NCI-H2171 (cell line): ENCODE data around the gene IFRD2.
"Not testable (repeated sequence)": the region's sequence is repeated elsewhere in the genome, so short reads cannot be mapped to it uniquely, and the experiment has no call there.

Experiments
- DNase-seq: peaks from one replicate; lab custom pipeline; 2025; lab: John Stamatoyannopoulos, UW

The IFRD2 gene

GRCh38 chr3:50286322-50287227, 5.7 kb downstream of the IFRD2 start:
- no peak for DNase-seq

- DNase-seq = not testable (repeated sequence)
Observed at GRCh38 chr3:50284121-50284520, 8.1 kb downstream of the IFRD2 start.

- no peak for DNase-seq
Observed at GRCh38 chr3:50279255-50280016, 12.8 kb downstream of the IFRD2 start.

GRCh38 chr3:50278880-50279224, 13.4 kb downstream of the IFRD2 start, which contains the start of gene LSMEM2:
Gene LSMEM2, plus strand, starts transcription at chr3:50279087. Its CDS starts 27 bp downstream, at chr3:50279114.
- DNase-seq = no peak

- DNase-seq = no peak
Observed at GRCh38 chr3:50278123-50278879, 13.9 kb downstream of the IFRD2 start.

GRCh38 chr3:50276762-50277101, 15.5 kb downstream of the IFRD2 start:
- DNase-seq = no peak

- DNase-seq = no peak
Observed at GRCh38 chr3:50275996-50276761, 16.1 kb downstream of the IFRD2 start.

- DNase-seq = no peak
Observed at GRCh38 chr3:50275141-50275995, 16.9 kb downstream of the IFRD2 start.

GRCh38 chr3:50274371-50275104, 17.7 kb downstream of the IFRD2 start:
- no peak for DNase-seq

- no peak for DNase-seq
Observed at GRCh38 chr3:50273689-50274065, 18.6 kb downstream of the IFRD2 start.

GRCh38 chr3:50272911-50273688, 19.1 kb downstream of the IFRD2 start:
- DNase-seq = peak; percentile 35

- not testable (repeated sequence) for DNase-seq
Observed at GRCh38 chr3:50272538-50272910, 19.7 kb downstream of the IFRD2 start.

GRCh38 chr3:50271314-50271936, 20.8 kb downstream of the IFRD2 start:
- DNase-seq = no peak

- DNase-seq = no peak
Observed at GRCh38 chr3:50270422-50271224, 21.6 kb downstream of the IFRD2 start.

- DNase-seq = no peak
Observed at GRCh38 chr3:50269977-50270413, 22.2 kb downstream of the IFRD2 start.

- no peak for DNase-seq
Observed at GRCh38 chr3:50269460-50269859, 22.8 kb downstream of the IFRD2 start.

GRCh38 chr3:50268703-50269451, 23.4 kb downstream of the IFRD2 start, which contains the start of gene SEMA3B:
Gene SEMA3B, plus strand, starts transcription at chr3:50269147. Its CDS starts 94 bp downstream, at chr3:50269241.
- no peak for DNase-seq
